CD4-positive, alpha-beta T cell treated with Interleukin-2 at 100 ng/mL for 4 hours (primary cell): ENCODE measurements around the gene IGSF9B.
A peak's percentile ranks its signal among the peaks of the same experiment; 100 is the strongest.

ENCODE experiments used
- DNase-seq: peaks from one replicate; pipeline ENCODE4 v3.0.0-alpha.2; 2020; ENCODE audit warnings: low spot score

The IGSF9B gene

GRCh38 chr11:133955945-133956421 is 785 bp downstream of the IGSF9B start:
- no peak for DNase-seq

- DNase-seq, result peak; percentile 19
These were observed 1.5 kb downstream of the IGSF9B start for GRCh38 chr11:133955081-133955891.

- no peak for DNase-seq
These were observed 2.8 kb downstream of the IGSF9B start for GRCh38 chr11:133953999-133954398.

GRCh38 chr11:133953547-133953946 is 3.2 kb downstream of the IGSF9B start:
- DNase-seq, result no peak

GRCh38 chr11:133952199-133953190 is 4.3 kb downstream of the IGSF9B start:
- no peak for DNase-seq

GRCh38 chr11:133951327-133952198 is 5.2 kb downstream of the IGSF9B start:
- DNase-seq, result no peak

- DNase-seq, result no peak
These were observed 5.9 kb downstream of the IGSF9B start for GRCh38 chr11:133950874-133951326.

- no peak for DNase-seq
These were observed 6.3 kb downstream of the IGSF9B start for GRCh38 chr11:133950421-133950820.

- no peak for DNase-seq
These were observed 7.6 kb downstream of the IGSF9B start for GRCh38 chr11:133949129-133949528.

- no peak for DNase-seq
These were observed 8.1 kb downstream of the IGSF9B start for GRCh38 chr11:133948711-133949110.

GRCh38 chr11:133947321-133947756 is 9.4 kb downstream of the IGSF9B start:
- DNase-seq, result peak; percentile 63

GRCh38 chr11:133946541-133947318 is 10.0 kb downstream of the IGSF9B start:
- DNase-seq, result no peak

- no peak for DNase-seq
These were observed 10.7 kb downstream of the IGSF9B start for GRCh38 chr11:133946051-133946450.

GRCh38 chr11:133945087-133945974 is 11.4 kb downstream of the IGSF9B start:
- DNase-seq, result peak; percentile 88

- DNase-seq, result no peak
These were observed 12.6 kb downstream of the IGSF9B start for GRCh38 chr11:133943950-133944698.

GRCh38 chr11:133942577-133942976 is 14.2 kb downstream of the IGSF9B start:
- no peak for DNase-seq

GRCh38 chr11:133941546-133941945 is 15.2 kb downstream of the IGSF9B start:
- no peak for DNase-seq

GRCh38 chr11:133940034-133940433 is 16.7 kb downstream of the IGSF9B start:
- no peak for DNase-seq

GRCh38 chr11:133939558-133939957 is 17.2 kb downstream of the IGSF9B start:
- no peak for DNase-seq
